Stimulated activated CD4-positive, alpha-beta T cell treated with anti-CD3 and anti-CD28 coated beads, Interleukin-1b, Interleukin-23, amount 100 ng/mL, for 48 hours (primary cell): ENCODE results near the gene ATF6.

Source experiments
- DNase-seq: peaks from one replicate; pipeline ENCODE4 v3.0.0-alpha.2; 2020

The ATF6 gene

DNA sequence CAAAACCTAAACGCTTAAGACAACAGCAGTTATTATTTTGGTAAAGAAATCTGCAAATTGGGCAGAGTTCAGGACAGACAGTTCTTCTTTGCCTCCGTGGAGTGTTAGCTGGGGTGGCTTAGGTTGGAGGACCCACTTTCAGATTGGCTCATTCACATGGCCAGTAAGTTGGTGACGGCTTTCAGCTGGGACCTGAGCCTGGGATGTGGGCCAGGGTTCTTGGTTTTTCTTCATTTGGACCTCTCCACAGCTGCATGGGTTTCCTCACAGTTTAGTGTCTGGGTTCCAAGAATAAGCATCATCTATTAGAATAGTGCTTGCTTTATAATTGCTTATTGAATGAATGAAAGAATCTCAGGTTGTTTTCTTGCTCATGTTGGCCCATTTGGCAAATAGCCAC lies 72.2 kb downstream of the ATF6 start:
- DNase-seq, result no peak

DNA sequence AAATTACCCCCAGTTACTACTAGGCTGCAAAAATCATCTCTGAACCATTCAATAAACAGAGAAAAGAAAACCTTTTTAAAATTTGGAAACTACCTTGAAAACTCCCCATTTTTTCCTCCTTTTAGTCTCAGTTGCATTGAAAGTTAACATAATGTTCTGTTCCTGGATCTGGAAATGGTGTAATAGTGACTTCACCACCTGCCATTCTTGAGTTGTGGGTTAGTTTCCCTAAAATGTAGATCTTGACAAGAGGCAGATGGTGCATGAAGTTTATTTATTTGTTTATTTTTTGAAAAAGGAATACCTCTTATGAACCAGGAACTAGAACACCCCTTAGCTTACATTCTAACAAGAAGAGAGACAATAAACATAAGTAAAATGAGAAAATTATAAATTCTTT lies 72.8 kb downstream of the ATF6 start:
- DNase-seq, result no peak

DNA sequence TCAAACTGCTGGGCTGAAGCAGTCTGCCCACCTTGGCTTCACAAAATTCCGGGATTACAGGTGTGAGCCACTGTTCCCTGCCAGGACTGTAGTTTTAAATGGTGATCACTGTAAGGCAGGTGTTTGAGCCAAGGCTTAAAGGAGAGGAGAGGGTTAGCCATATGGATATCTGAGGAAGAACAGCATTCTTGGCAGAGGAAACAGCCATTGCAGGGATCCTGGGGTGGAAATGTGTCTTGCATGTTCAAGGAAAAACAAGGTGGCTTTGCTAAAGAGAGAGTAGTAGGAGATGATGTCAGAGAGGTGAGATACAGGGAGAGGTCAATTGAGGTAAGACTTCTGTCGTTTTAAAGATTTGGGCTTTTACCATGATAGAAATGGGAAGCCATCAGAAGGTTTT lies 73.5 kb downstream of the ATF6 start:
- DNase-seq, result no peak

DNA sequence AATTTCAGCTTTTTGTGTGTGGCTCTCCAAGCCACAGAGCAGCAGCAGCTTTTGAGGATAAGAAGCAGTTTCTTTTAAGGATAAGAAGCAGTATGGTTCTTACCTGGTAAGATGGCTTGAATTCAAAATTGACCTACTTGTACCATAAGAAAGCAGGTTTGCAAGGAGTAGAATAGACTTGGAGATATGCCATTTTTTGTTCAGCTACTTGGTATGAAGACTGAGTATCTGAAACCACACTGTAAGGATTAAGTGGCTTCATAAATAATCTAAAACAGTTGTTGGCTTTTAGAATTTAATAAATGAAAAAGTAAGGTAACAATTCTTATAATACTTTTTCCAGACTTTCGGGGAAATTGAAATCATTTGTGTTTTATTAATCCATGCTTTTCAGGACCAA lies 74.2 kb downstream of the ATF6 start:
- DNase-seq, result no peak

DNA sequence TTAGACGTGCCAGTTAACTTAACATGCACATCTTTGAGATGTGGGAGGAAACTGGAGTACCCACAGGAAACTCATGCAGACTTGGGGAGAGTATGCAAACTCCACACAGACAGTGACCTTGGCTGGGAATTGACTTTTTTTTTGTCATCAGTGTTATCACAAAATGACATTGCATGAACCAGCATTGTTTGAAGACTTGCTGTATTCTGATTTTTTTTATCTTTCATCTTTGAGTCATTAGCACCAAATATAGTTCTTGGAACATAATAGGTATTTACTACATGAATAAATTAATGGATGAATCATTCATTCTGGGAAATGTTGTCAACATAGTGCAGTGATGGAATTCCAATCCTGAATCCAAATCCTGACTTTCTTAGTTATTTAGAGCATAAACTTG lies 77.0 kb downstream of the ATF6 start:
- DNase-seq, result no peak

DNA sequence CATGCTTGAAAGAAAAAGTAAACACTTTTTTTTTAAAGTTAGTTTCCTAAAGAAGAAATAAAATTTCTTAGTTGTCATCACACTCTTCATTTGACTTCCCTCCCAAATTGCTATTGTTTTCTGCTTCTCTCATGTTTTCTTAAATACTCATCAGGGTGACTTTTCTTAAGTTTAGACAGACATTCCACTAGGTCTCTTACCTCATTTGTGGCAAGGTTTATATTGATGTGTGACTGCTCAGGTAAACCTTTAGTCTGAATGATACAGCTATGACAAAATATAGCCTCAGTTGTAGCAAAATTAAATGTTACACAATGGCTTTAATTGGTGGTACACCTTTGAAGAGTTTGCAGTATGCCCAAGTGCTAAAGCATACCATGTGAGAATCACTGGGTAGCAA lies 78.6 kb downstream of the ATF6 start:
- DNase-seq, result no peak

DNA sequence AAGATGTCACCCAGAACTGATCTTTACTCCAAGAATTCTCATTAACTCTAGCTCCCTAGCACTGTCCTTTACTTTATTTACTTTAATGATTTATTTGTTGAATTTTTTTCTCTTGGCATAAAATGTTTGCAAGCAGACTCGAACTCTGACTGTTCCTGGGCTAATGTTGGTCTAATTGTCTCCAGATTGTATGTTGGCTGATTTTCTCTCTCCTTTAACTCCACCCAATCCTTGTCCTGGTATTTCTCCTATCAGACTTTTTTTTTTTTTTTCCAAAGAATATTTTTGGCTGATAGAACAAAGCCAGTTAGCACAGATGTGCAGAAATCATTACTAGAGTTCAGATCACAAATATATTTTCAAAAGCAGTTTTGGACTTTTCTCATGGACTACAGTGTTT lies 82.6 kb downstream of the ATF6 start:
- no peak for DNase-seq

DNA sequence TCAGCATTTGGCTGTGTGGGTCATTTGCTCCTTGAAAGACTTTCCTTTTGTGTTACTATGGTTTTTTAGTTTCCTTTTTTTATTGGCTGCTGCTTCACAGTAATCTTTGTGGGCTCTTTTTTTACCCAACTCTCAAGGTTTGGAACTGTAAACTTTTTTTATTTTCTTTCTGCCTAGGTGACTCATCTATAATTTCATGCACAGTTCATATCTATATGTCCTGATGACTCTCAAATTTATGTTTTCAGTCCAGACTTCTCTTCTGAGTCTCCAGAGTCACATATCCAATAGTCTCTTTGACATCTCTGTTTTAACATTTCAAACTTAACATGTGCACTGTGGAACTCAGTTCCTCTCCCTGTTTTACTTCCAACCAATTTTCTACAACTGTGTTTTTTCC lies 83.4 kb downstream of the ATF6 start:
- no peak for DNase-seq

DNA sequence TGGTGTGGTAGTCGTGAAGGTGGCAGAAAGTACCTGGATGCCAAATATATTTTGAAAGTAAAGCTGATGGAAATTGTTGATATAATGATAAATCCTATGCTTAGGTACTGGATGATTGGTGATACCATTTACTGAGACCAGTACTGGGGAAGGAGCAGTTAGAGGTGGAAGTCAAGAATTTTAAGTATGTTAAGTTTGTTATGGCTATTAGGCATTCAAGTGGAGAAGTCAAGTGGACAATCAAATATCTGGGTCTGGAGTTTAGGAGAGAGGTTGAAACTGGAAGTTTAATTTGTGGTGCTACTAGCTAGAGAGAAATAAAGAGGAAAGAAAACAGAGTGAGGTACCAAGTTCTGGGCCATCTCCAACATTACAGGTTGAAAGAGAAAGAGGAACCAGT lies 89.1 kb downstream of the ATF6 start:
- DNase-seq, result no peak

DNA sequence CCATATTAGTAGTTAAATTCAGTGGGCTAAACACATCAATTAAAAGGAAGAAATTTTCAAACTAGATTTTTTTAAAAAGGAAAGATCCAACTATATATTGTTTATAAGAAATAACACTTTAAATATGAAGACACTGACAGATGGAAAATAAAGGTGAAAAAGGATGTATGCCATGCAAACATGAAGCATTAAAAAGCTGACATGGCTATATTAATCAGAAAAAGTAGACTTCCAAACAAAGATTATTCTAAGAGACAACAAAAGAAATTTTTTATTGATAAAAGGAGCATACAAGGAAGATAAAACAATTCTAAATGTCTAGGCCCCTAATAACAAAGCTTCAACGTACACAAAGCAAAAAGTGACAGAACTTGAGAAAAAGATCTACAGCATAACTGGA lies 92.2 kb downstream of the ATF6 start:
- no peak for DNase-seq

DNA sequence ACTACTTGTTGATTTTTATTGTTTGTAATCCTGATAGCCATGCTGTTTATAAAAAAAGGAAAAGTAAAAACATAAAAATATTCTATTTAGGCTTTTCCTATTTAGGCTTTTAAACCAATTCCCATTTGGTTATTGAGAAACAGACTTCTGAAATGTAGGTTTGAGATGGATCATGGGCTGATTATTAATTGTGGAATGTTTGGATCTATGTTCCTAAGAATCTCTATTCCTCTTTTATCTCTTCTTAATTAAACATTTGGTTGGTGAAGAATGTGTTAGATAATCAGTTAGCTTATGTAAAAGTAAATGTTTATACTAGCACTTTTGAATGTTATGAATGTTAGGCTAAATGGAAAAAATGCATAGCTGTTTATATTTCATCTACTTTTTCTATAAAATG lies 97.4 kb downstream of the ATF6 start:
- no peak for DNase-seq

DNA sequence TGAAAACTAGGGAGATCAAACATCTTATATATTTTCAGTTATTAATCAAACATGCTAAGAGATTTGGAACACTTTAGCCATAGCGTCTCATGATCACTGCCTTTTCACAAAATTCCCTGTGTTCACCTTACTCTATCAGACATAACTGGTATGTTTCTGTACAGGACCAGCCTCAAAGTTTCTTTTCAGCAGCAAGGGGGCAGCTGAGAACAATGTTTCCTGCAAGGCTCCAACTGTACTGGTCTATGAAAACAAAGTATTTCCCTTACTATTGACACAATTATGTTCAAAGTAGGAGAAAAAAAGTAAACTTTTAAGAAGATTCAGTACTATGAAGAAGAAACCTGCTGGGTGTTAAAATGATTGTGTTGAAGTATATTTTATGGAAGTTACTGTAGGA lies 98.5 kb downstream of the ATF6 start:
- DNase-seq, result no peak

DNA sequence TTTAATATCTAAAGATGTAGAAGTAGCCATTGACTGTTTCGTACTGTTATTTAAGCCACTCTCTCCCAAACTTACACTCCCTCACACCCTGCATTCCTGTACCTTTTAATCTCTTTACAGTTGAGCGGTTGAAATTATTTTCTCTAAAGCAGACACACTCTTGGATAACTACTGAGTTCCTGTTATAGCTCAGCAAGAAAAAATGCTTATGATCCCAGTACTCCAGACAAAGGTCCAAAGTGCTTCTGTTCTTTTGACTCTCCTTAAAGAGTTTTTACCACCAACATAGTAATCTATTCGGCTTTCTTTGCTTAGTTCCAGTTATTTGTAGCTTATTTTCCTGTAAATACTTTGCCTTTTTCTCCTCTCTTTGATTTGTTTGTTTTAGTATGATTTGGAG lies 100.1 kb downstream of the ATF6 start:
- no peak for DNase-seq

DNA sequence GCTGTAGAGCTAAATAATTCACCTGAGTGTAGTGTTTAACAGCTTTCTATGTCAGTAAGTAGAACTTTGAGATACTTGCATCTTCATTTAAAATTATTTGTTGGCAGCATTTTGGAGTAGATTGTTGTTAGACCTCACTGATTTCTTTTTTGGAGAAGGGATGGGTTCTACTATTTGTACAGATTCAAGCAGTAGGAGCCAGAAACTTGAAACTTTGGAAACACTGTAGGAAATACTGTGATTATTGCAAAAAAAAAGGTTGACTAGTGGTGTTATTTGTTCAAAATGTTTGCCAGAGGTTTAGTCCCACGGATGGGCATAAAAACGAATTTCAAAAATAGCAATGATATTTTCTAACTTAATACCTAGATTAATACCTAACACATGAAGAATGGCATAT lies 102.7 kb downstream of the ATF6 start:
- no peak for DNase-seq

DNA sequence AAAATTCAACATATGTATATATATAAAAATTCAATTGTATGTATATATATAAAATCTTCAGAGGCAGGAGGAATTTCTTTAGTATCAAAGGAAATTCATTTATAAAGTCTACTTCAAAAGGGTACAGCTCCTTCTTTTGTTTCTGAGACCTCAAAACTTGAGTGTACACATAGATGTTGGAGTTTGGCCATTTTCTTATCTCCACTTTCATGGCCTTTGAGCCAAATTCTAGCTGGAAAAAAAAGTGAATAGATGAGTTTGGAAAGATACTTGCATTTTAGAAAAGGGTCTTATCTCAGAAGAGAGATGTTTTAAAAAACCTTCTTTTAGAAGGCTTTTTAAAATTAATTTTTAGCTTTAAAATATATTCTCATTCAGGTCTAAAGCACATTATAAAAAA lies 103.2 kb downstream of the ATF6 start:
- no peak for DNase-seq

DNA sequence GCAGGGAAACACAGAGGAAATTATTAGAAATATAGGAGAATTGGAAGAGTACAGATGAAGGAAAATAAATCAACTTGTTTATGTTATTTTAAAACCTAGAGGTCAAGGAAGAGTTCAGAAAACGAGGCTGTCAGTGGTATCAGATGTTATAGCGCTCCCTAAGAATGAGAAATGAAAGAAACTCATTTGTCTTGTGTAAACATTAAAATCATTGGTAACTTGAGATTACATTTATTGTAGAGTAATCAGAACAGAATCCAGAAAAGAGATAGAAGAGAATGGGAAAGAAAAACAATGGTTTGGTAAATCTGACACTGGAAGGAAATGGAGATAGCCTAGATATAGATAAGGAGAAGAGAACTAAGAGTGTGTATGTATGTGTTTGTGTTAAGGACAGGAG lies 106.4 kb downstream of the ATF6 start:
- no peak for DNase-seq

DNA sequence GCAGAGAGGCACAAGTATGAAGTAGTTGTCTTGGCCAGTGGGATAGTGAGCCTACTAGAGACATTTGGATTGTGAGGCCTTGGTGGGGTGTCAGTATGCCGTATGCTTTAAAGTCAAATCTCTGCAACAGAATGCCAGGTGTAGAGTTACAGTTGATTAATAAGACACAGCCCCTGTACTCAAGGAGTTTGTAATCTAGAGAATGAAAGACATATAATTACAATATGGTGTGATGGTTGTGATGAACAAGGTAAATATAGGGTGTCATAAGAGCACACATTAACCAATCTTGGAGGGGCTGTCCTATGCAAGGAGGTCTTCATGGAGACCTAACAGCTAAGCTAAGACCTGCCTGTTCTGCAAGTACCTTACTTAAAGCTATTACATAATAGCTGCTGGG lies 113.1 kb downstream of the ATF6 start:
- DNase-seq, result no peak

DNA sequence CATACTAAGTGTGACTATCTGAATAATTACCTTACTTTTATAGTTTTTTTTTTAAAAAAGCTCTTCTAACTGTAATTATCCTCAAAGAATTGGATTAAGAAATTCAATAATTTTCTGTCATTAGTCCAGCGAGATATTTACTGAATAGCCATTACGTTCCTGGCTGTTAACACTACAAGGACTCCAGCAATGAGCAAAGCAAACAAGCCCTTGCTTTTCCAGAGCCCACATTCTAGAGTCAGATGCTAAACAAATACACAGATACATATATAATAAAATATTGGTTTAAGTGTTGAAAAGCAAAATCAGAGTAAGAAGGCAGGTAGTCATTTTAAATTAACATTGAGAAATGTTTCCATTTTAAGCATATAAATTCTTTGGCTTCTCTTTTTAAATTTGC lies 118.4 kb downstream of the ATF6 start:
- no peak for DNase-seq

DNA sequence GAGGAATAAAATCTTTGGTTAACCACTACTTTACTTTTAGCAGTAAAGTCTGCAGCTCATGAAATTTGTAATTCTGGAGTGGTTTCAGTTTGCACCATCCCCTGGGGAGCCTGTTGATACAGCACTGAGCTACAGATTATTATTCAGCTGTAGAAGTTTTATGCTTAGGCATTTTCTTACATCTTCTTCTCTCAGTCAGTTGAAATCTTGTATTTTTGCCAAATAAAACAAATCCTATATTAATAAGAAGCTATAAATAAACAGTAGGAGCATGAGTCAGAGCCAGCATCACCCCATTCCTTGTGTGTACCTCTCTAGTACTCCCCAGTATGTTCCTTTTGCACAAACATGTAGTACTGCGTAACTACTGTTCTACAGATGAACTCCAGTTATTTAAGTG lies 118.9 kb downstream of the ATF6 start:
- DNase-seq, result no peak

DNA sequence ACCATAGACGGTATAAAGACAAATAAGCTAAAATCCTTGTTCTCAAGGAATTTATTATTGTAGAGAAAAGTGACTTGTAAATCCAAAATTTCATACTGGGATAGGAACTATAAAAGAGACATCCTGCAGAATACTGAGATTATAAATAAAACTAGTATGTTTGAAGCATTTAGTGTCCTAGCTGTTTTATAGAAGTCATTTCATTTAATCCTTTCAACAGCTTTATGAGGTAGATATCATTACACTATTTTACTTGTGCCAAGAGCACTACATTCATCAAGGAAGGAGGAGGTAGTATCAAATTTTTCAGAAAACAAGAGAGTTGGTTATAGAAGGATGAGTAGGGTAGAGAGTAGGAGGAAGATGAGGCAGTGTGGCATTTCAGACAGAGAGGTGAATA lies 119.6 kb downstream of the ATF6 start:
- no peak for DNase-seq

DNA sequence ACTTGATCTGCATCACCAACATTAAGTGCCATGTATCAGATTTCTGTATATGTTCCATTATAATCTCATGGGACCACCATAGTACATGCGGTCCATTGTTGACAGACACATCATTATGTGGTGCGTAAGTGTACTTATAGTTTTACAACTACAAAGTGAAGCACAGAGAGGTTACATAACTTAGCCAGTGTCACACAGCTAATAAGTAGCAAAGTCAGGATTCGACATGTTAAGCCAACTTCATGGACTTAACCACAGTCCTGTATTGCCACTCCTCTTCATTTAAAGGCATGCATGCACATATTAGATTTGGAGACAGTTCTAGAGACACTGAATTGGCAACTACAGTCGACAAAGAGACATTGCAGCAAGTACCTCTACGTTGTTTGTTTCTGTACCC lies 120.5 kb downstream of the ATF6 start:
- DNase-seq, result no peak

DNA sequence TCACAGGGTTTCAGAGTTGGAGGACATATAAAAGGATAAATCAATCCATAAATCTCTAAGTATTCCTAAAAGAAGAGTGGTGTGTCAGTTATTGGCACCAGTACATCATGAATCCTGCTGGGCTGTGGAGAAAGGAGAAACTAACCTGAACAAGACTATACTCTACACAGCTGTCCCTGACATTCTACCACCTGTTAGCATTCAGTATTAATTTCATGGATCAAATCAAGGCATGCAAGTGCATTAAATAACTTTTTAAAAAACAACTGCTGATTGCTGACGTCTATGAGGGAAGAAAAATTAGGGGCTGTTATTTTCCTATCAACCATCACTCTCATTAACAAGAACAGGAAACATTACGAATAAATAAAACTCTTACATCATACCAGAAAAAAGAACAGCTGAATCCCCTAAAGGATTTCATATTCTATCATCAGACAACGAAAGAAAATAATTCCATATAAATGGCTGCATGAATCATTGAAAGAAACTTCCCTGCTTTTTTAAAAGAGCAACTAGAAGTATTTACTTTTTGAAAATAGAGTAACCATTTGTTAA lies 121.7 kb downstream of the ATF6 start:
- DNase-seq, result no peak

DNA sequence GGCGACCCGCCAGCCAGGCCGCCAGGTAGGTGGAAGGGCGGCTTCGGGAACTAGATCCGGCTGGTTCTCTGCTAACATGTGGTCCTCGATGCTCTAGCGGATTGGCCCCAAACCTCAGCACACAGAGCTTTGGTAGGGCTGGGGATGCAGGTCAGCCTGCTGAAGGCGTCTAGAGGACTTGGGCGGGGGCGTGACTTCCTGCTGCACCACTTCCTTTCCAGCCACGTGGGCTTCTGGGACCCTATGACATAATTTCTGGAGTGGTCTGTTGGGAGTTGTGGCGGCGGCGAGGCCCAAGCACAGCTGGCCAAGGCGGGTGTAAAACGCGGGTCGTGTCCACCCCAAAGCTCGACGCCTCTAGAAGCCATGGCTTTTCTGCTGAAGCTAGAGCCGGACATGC lies 124.5 kb downstream of the ATF6 start:
- no peak for DNase-seq

DNA sequence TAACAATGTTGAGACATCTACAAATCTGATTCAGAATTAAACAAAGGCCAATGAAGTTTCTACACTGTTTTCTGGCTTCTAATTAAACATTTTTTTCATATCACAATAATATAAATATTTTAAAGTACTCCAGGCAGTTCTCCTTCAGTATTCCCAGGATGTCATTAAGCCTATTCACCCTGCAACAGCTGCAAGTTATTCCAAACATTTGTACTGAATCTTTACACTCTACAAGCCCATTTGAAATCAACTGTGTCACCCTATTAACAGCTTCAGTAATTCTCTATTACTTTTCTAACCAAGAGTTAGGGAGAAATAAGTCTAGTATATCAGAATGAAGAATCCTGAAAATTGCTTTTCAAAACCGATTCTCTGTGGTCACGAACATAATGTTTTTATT lies 133.0 kb downstream of the ATF6 start:
- DNase-seq, result no peak

DNA sequence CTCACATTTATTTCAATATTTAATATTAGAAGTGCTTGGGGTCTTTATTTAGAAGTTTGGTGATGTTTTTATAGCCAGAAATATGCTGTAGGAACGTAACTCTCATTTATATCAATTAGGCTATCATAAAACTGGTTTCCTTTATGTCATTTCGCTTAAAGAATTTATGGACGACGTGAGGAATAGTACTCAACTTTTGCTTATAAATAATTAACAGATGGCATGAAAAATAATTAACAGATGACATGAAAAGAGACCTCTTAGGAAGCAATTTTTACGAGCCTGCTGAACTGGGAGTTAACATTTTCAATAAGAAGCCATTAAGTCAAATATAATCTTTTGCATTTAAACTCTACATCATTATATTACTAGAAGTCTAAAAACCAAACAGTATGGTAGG lies 134.0 kb downstream of the ATF6 start:
- DNase-seq, result no peak

DNA sequence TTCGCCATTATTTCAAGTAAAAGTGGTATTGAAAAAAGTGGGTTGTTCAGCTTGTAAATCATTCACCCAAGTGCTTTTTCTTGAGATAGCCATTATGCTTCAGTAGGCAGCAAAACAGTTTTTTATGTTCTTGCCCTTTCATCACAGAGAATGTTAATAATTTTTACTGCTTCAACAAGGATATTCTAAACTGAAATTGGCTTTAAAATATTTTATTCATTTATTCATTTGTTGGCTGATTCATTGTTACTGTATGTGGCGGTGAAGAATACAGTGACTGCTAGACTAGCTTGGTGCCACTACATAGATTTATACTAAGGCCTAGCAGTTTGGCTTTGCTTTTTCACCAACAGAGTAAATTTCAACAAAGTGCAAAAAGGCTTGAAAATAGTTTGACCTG lies 136.1 kb downstream of the ATF6 start:
- DNase-seq, result no peak
